COLO668 (cell line): ENCODE data around the gene ICAM1.

ENCODE experiments used
- DNase-seq: peaks from one replicate; lab custom pipeline; 2025; ENCODE audit not compliant: unreplicated experiment; lab: John Stamatoyannopoulos, UW

The ICAM1 gene

GRCh38 chr19:10321417-10321797, 50.5 kb downstream of the ICAM1 start:
- no peak for DNase-seq

- no peak for DNase-seq
Measured at GRCh38 chr19:10321874-10322835, 51.2 kb downstream of the ICAM1 start.

- DNase-seq, result no peak
Measured at GRCh38 chr19:10325732-10326131, 54.8 kb downstream of the ICAM1 start.

- DNase-seq, result no peak
Measured at GRCh38 chr19:10327793-10328192, 56.9 kb downstream of the ICAM1 start.

- no peak for DNase-seq
Measured at GRCh38 chr19:10328558-10329429, 57.9 kb downstream of the ICAM1 start.

- no peak for DNase-seq
Measured at GRCh38 chr19:10329555-10329954, 58.6 kb downstream of the ICAM1 start.

- DNase-seq, result peak; percentile 41
Measured at GRCh38 chr19:10332158-10332964, 61.4 kb downstream of the ICAM1 start.

GRCh38 chr19:10332965-10333757, 62.2 kb downstream of the ICAM1 start, which contains the start of gene RAVER1:
Gene RAVER1 (minus strand): TSS chr19:10333529. CDS start chr19:10333507, 22 bp downstream.
- peak; percentile 98 for DNase-seq

GRCh38 chr19:10333758-10334587, 63.1 kb downstream of the ICAM1 start:
- no peak for DNase-seq

GRCh38 chr19:10334588-10335351, 63.9 kb downstream of the ICAM1 start:
- DNase-seq, result peak; percentile 77

GRCh38 chr19:10335352-10335985, 64.5 kb downstream of the ICAM1 start:
- no peak for DNase-seq
